K562 (cell line): ENCODE data around the gene HSPA1B. TPM values are rescaled to one million over a fixed set of nuclear protein-coding genes. Genes with fewer than 3 reads are reported as not detected.
A peak's percentile ranks its signal among the peaks of the same experiment; 100 is the strongest.

Experiments used
- ARHGAP35 ChIP-seq: fragments of 450-650 bp; IDR thresholded peaks from 2 replicates; pipeline ENCODE4 v1.6.1; 2018; ENCODE audit not compliant: partially characterized antibody
- CHCHD3 ChIP-seq: fragments of 250-450 bp; sonication (Bioruptor Pico); IDR thresholded peaks from 2 replicates; pipeline ENCODE4 v2.1.2; 2022; ENCODE audit warnings: mild to moderate bottlenecking
- GATAD2B ChIP-seq: fragments of 450-650 bp; IDR thresholded peaks from 2 replicates; pipeline ENCODE4 v1.6.1; 2017; ENCODE audit warnings: mild to moderate bottlenecking, borderline replicate concordance
- KDM4B ChIP-seq, 2 experiments: fragments of 450-650 bp in 1 of 2; sonication (generic) in 1 of 2; IDR thresholded peaks; 2 replicates each; pipeline ENCODE4 v1.6.1; 2016 to 2017; ENCODE audit warnings: borderline replicate concordance in 2 of 2, antibody characterized with exemption in 1 of 2, low read depth in 1 of 2, mild to moderate bottlenecking in 1 of 2
- PURB ChIP-seq: sonication (generic); formaldehyde crosslinking; IDR thresholded peaks from 2 replicates; pipeline ENCODE4 v1.9.0; 2021; ENCODE audit warnings: low read depth, mild to moderate bottlenecking, missing genetic modification reagents
- RBM22 ChIP-seq: fragments of 200-400 bp; formaldehyde crosslinking; IDR thresholded peaks from 2 replicates; pipeline ENCODE4 v1.6.1; 2018; ENCODE audit warnings: low read length, low read depth; ENCODE audit not compliant: poor library complexity, severe bottlenecking
- TCF3 ChIP-seq: sonication (generic); formaldehyde crosslinking; IDR thresholded peaks from 2 replicates; pipeline ENCODE4 v1.4.0; 2020; ENCODE audit warnings: mild to moderate bottlenecking, missing genetic modification reagents
- XRCC5 ChIP-seq: fragments of 200-400 bp; formaldehyde crosslinking; IDR thresholded peaks from 2 replicates; pipeline ENCODE4 v1.6.1; 2017; ENCODE audit warnings: low read depth, mild to moderate bottlenecking, low read length
- ZNF561 ChIP-seq: fragments of 450-650 bp; formaldehyde crosslinking; conservative IDR thresholded peaks from 2 replicates; pipeline ENCODE4 v1.4.0; 2020; ENCODE audit warnings: mild to moderate bottlenecking, moderate library complexity
- ZNF584 ChIP-seq: fragments of 200-800 bp; sonication (Bioruptor generic); IDR thresholded peaks from 2 replicates; pipeline ENCODE4 v1.6.1; 2016; ENCODE audit warnings: low read depth, mild to moderate bottlenecking, missing genetic modification characterization, missing compliant biosample characterization
- polyA plus RNA-seq, 8 experiments: library from polyadenylated mRNA; depleted of rRNA in 4 of 8; stranded (reverse) in 5 of 8; unstranded in 3 of 8; fragments of >200 nt; fragmentation: Nextera tagmentation in 2 of 8; fragmentation: Illumina TruSeq in 1 of 8; extraction: Ambion mirVana in 2 of 8; extraction: Trizol in 1 of 8; gene quantifications; 2 replicates each; pipeline versions ENCODE4 v1.2.1 to v1.2.3, GENCODE V29; 2011 to 2014; ENCODE audit warnings: inconsistent platforms in 1 of 8, missing spikeins in 1 of 8
- total RNA-seq, 7 experiments: library from RNA; depleted of rRNA in 6 of 7; stranded (reverse); fragments of >200 nt in 6 of 7; fragmentation: Illumina TruSeq in 2 of 7; extraction: Trizol in 2 of 7; gene quantifications; 2 replicates each; pipeline versions ENCODE4 v1.2.1 to v1.2.3, GENCODE V29; 2011 to 2021; ENCODE audit warnings: low replicate concordance in 1 of 7
- TF ChIP-seq, protein P1 (sequence below): sonication (generic); formaldehyde crosslinking; IDR thresholded peaks from 2 replicates; pipeline ENCODE4 v1.8.0; 2022; ENCODE audit warnings: mild to moderate bottlenecking, missing genetic modification reagents
- TF ChIP-seq, protein P2 (sequence below): fragments of 150-350 bp; IDR thresholded peaks from 2 replicates; pipeline ENCODE4 v1.6.1; 2014; ENCODE audit warnings: low read depth, mild to moderate bottlenecking, low read length, borderline replicate concordance
- TF ChIP-seq, protein P3 (sequence below): sonication (generic); formaldehyde crosslinking; IDR thresholded peaks from 2 replicates; pipeline ENCODE4 v1.8.1; 2023; ENCODE audit warnings: mild to moderate bottlenecking, missing genetic modification reagents
- TF ChIP-seq, protein P4 (sequence below): fragments of 450-650 bp; IDR thresholded peaks from 2 replicates; pipeline ENCODE4 v1.7.1; 2018; ENCODE audit warnings: mild to moderate bottlenecking, low read depth; ENCODE audit not compliant: partially characterized antibody

The HSPA1B gene
- total and polyA plus RNA-seq, 9 of the 15 experiments (the other 6 are each of a cell fraction or from before 2014, with no cell fraction given), result 0.27 to 227 (median 51.2) TPM

DNA sequence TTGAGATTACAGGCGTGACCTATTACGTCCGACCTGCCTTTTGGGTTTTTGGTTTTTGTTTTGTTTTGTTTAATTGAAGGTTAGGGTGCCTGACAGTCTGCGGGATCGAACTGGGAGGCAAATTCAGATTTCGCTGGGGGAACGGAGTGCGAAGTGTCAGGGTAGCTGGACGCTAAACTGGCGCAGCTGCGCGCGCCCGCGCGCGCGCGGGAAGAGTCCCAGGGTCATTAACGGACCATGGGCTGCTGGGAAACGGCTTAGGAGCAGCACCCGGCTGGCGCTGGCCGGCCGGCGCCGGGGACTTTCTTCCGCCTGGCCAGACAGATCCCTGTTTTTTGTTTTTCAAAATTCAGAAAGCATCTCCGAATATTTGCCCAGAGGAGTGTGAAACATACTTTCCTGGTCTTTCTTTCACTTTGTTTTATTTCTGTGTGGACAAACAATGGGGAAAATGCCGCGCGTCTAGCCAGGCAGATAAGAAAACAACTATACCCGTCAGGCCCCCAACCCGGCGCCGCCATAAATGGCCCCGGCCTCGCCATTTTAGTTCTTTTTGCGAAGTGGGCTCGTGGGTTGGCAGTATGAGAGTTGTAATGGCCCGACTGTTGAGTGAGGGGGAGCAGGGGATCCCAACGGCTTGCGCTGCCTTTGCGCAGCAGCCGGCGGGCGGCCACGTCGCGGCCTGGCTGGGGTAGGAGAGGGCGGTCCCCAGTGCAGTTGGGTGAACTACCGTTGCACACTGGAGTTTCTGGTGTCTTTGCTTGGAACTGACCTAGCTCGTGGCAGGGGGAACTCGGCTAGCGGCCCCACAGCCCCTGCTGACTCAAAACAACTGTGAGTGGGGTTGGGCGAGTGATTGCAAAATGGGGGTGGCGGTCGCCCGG is 7.1 kb downstream of the HSPA1B start (continued):
- TF ChIP-seq, protein P1, sequence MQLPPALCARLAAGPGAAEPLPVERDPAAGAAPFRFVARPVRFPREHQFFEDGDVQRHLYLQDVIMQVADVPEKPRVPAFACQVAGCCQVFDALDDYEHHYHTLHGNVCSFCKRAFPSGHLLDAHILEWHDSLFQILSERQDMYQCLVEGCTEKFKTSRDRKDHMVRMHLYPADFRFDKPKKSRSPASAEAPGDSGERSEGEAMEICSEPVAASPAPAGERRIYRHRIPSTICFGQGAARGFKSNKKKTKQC, result peak; percentile 97
- TF ChIP-seq ZNF584 (CRISPR knock-in tag), result no peak
- TF ChIP-seq GATAD2B, result no peak
- TF ChIP-seq CHCHD3, result peak; percentile 96
- TF ChIP-seq, protein P2, sequence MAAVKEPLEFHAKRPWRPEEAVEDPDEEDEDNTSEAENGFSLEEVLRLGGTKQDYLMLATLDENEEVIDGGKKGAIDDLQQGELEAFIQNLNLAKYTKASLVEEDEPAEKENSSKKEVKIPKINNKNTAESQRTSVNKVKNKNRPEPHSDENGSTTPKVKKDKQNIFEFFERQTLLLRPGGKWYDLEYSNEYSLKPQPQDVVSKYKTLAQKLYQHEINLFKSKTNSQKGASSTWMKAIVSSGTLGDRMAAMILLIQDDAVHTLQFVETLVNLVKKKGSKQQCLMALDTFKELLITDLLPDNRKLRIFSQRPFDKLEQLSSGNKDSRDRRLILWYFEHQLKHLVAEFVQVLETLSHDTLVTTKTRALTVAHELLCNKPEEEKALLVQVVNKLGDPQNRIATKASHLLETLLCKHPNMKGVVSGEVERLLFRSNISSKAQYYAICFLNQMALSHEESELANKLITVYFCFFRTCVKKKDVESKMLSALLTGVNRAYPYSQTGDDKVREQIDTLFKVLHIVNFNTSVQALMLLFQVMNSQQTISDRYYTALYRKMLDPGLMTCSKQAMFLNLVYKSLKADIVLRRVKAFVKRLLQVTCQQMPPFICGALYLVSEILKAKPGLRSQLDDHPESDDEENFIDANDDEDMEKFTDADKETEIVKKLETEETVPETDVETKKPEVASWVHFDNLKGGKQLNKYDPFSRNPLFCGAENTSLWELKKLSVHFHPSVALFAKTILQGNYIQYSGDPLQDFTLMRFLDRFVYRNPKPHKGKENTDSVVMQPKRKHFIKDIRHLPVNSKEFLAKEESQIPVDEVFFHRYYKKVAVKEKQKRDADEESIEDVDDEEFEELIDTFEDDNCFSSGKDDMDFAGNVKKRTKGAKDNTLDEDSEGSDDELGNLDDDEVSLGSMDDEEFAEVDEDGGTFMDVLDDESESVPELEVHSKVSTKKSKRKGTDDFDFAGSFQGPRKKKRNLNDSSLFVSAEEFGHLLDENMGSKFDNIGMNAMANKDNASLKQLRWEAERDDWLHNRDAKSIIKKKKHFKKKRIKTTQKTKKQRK, result 0 out of 2 replicates have a peak, but pooled peaks have one; percentile 11
- TF ChIP-seq KDM4B (IDR thresholded peaks at IDR 0.05; ENCODE audit: borderline replicate concordance in 2 of 2, low read depth in 1 of 2), result peak in 1 of 2 experiments; percentile 85; a peak in 2 of 4 replicates
- peak; percentile 98 for TF ChIP-seq RBM22
- peak; percentile 77 for TF ChIP-seq ZNF561 (CRISPR knock-in tag)
- TF ChIP-seq, protein P3, sequence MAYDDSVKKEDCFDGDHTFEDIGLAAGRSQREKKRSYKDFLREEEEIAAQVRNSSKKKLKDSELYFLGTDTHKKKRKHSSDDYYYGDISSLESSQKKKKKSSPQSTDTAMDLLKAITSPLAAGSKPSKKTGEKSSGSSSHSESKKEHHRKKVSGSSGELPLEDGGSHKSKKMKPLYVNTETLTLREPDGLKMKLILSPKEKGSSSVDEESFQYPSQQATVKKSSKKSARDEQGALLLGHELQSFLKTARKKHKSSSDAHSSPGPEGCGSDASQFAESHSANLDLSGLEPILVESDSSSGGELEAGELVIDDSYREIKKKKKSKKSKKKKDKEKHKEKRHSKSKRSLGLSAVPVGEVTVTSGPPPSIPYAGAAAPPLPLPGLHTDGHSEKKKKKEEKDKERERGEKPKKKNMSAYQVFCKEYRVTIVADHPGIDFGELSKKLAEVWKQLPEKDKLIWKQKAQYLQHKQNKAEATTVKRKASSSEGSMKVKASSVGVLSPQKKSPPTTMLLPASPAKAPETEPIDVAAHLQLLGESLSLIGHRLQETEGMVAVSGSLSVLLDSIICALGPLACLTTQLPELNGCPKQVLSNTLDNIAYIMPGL (CRISPR knock-in tag), result peak; percentile 96
- TF ChIP-seq, protein P4, sequence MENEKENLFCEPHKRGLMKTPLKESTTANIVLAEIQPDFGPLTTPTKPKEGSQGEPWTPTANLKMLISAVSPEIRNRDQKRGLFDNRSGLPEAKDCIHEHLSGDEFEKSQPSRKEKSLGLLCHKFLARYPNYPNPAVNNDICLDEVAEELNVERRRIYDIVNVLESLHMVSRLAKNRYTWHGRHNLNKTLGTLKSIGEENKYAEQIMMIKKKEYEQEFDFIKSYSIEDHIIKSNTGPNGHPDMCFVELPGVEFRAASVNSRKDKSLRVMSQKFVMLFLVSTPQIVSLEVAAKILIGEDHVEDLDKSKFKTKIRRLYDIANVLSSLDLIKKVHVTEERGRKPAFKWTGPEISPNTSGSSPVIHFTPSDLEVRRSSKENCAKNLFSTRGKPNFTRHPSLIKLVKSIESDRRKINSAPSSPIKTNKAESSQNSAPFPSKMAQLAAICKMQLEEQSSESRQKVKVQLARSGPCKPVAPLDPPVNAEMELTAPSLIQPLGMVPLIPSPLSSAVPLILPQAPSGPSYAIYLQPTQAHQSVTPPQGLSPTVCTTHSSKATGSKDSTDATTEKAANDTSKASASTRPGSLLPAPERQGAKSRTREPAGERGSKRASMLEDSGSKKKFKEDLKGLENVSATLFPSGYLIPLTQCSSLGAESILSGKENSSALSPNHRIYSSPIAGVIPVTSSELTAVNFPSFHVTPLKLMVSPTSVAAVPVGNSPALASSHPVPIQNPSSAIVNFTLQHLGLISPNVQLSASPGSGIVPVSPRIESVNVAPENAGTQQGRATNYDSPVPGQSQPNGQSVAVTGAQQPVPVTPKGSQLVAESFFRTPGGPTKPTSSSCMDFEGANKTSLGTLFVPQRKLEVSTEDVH, result peak; percentile 95
- TF ChIP-seq PURB (CRISPR knock-in tag), result no peak
- peak; percentile 44; the same call in 1 of the 2 replicates for TF ChIP-seq TCF3 (CRISPR knock-in tag)
- no peak for TF ChIP-seq ARHGAP35
- TF ChIP-seq XRCC5, result peak; percentile 84; the same call in 1 of the 2 replicates
